ENCODE results near the gene AHCTF1. TPM values are rescaled to one million over a fixed set of nuclear protein-coding genes. Genes with fewer than 3 reads are reported as not detected.

AHCTF1 gene
- total RNA-seq, 1 experiment from 2014 or later = 43.4 TPM

GRCh38 chr1:246794048-246794827, 137.5 kb downstream of the AHCTF1 start:
- DNase-seq = peak; percentile 67
- Histone ChIP-seq H3K4me3 (ENCODE audit: insufficient read depth, low read depth, low read length) (peak overlapping the region; percentile 3; the same call in 1 of the 2 replicates), H3K27me3 (ENCODE audit: control insufficient read depth, insufficient read depth, low read length) (no peaks in the 10 kb centered on the region; the same call in 1 of the 2 replicates), H3K36me3 (replicated peaks; ENCODE audit: control insufficient read depth, insufficient read depth, low read length) (no peaks in the 10 kb centered on the region)

GRCh38 chr1:246793356-246793896, 138.3 kb downstream of the AHCTF1 start:
- Histone ChIP-seq H3K27me3 (ENCODE audit: control insufficient read depth, insufficient read depth, low read length) (no peaks in the 10 kb centered on the region; the same call in 1 of the 2 replicates), H3K36me3 (replicated peaks; ENCODE audit: control insufficient read depth, insufficient read depth, low read length) (no peaks in the 10 kb centered on the region), H3K4me3 (ENCODE audit: insufficient read depth, low read depth, low read length) (no peak overlapping the region)
- DNase-seq = no peak

GRCh38 chr1:246792603-246793002, 139.1 kb downstream of the AHCTF1 start:
- peak; percentile 52 for DNase-seq
- H3K27me3 ChIP-seq (ENCODE audit: control insufficient read depth, insufficient read depth, low read length) = no peaks in the 10 kb centered on the region; the same call in 1 of the 2 replicates
- H3K4me3 ChIP-seq (ENCODE audit: insufficient read depth, low read depth, low read length) = no peak overlapping the region
- H3K36me3 ChIP-seq (replicated peaks; ENCODE audit: control insufficient read depth, insufficient read depth, low read length) = no peaks in the 10 kb centered on the region

GRCh38 chr1:246791303-246791918, 140.3 kb downstream of the AHCTF1 start:
- no peaks in the 10 kb centered on the region; the same call in 1 of the 2 replicates for H3K27me3 ChIP-seq (ENCODE audit: control insufficient read depth, insufficient read depth, low read length)
- H3K4me3 ChIP-seq (ENCODE audit: insufficient read depth, low read depth, low read length) = no peak overlapping the region
- peak; percentile 48 for DNase-seq
- no peaks in the 10 kb centered on the region for H3K36me3 ChIP-seq (replicated peaks; ENCODE audit: control insufficient read depth, insufficient read depth, low read length)

- Histone ChIP-seq H3K36me3 (replicated peaks; ENCODE audit: control insufficient read depth, insufficient read depth, low read length) (no peaks in the 10 kb centered on the region), H3K4me3 (ENCODE audit: insufficient read depth, low read depth, low read length) (no peak overlapping the region), H3K27me3 (ENCODE audit: control insufficient read depth, insufficient read depth, low read length) (no peaks in the 10 kb centered on the region; the same call in 1 of the 2 replicates)
- DNase-seq = no peak
These were observed 140.9 kb downstream of the AHCTF1 start for GRCh38 chr1:246790833-246791232.

- H3K27me3 ChIP-seq (ENCODE audit: control insufficient read depth, insufficient read depth, low read length) = no peaks in the 10 kb centered on the region; the same call in 1 of the 2 replicates
- H3K4me3 ChIP-seq (ENCODE audit: insufficient read depth, low read depth, low read length) = no peak overlapping the region
- no peaks in the 10 kb centered on the region for H3K36me3 ChIP-seq (replicated peaks; ENCODE audit: control insufficient read depth, insufficient read depth, low read length)
- no peak for DNase-seq
These were observed 141.4 kb downstream of the AHCTF1 start for GRCh38 chr1:246790364-246790763.

- Histone ChIP-seq H3K4me3 (ENCODE audit: insufficient read depth, low read depth, low read length) (no peak overlapping the region), H3K27me3 (ENCODE audit: control insufficient read depth, insufficient read depth, low read length) (no peaks in the 10 kb centered on the region; the same call in 1 of the 2 replicates), H3K36me3 (replicated peaks; ENCODE audit: control insufficient read depth, insufficient read depth, low read length) (no peaks in the 10 kb centered on the region)
- peak; percentile 70 for DNase-seq
These were observed 142.1 kb downstream of the AHCTF1 start for GRCh38 chr1:246789454-246790339.

Other genes with a start within 250 kb of the AHCTF1 start
- gene SCCPDH, start 207.5 kb downstream of the AHCTF1 start, total RNA-seq (2014; rRNA removed; shearing (Covaris generic)) = 11.1 and 12.2 TPM in 2 replicates
- 15.3 and 22.7 TPM in 2 replicates for gene ZNF695, start 76.1 kb upstream of the AHCTF1 start, total RNA-seq (2014; rRNA removed; shearing (Covaris generic))
- 16.4 and 28.7 TPM in 2 replicates for gene ZNF670, start 146.9 kb upstream of the AHCTF1 start, total RNA-seq (2014; rRNA removed; shearing (Covaris generic))
- 19.8 and 29.9 TPM in 2 replicates for gene ZNF669, start 172.4 kb upstream of the AHCTF1 start, total RNA-seq (2014; rRNA removed; shearing (Covaris generic))
- 50.3 and 54.5 TPM in 2 replicates for gene ZNF124, start 240.1 kb upstream of the AHCTF1 start, total RNA-seq (2014; rRNA removed; shearing (Covaris generic))